NCI-H748 (cell line): ENCODE results near the gene FOXD4L1.
"Not testable (repeated sequence)": the region's sequence is repeated elsewhere in the genome, so short reads cannot be mapped to it uniquely, and the experiment has no call there.

Source experiments
- DNase-seq: peaks from one replicate; lab custom pipeline; 2025; ENCODE audit not compliant: unreplicated experiment; lab: John Stamatoyannopoulos, UW

The FOXD4L1 gene

GRCh38 chr2:113498365-113498764 lies at the start of gene FOXD4L1:
FOXD4L1 (plus strand) TSS chr2:113498665; CDS start chr2:113499257, 592 bp downstream.
- DNase-seq: not testable (repeated sequence)

- not testable (repeated sequence) for DNase-seq
These were observed 32.7 kb upstream of the FOXD4L1 start for GRCh38 chr2:113465770-113466169.

GRCh38 chr2:113476688-113477368 lies 21.6 kb upstream of the FOXD4L1 start:
- not testable (repeated sequence) for DNase-seq

DNA sequence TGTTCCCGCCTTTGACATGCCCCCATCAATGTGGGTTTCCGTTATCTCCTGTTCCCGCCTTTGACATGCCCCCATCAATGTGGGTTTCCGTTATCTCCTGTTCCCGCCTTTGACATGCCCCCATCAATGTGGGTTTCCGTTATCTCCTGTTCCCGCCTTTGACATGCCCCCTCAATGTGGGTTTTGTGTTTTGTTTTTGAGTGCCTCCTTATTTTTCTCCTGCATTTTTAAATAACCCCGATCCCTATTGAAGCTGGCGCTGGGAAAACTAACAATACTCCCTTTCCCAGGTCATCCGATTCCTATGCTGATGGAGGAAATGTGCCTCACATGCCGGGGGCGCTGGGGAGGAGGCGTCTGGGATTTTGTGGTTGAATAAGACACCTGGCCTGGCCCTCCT lies 1.9 kb upstream of the FOXD4L1 start:
- not testable (repeated sequence) for DNase-seq

DNA sequence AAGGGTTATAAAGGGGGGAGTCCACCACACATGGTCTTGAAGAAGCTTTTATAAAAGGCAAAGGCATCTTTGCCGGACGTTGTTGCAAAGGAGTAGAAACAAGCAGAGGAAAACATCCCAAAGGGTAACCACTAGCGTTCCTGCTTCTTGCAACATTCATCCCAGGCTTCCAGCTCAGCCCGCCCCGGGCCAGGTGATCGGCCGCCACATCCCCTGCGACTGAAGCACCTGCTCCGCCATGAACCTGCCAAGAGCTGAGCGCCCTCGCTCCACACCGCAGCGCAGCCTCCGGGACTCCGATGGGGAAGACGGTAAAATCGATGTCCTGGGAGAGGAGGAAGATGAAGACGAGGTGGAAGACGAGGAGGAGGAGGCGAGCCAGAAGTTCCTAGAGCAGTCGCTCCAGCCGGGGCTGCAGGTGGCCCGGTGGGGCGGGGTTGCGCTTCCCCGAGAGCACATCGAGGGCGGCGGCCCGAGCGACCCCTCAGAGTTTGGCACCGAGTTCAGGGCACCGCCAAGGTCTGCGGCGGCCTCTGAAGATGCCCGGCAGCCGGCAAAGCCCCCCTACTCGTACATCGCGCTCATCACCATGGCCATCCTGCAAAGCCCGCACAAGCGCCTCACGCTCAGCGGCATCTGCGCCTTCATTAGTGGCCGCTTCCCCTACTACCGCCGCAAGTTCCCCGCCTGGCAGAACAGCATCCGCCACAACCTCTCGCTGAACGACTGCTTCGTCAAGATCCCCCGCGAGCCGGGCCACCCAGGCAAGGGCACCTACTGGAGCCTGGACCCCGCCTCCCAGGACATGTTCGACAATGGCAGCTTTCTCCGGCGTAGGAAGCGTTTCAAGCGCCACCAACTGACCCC lies 787 bp downstream of the FOXD4L1 start:
- DNase-seq: not testable (repeated sequence)

GRCh38 chr2:113499886-113500722 lies 1.6 kb downstream of the FOXD4L1 start:
- DNase-seq: not testable (repeated sequence)

DNA sequence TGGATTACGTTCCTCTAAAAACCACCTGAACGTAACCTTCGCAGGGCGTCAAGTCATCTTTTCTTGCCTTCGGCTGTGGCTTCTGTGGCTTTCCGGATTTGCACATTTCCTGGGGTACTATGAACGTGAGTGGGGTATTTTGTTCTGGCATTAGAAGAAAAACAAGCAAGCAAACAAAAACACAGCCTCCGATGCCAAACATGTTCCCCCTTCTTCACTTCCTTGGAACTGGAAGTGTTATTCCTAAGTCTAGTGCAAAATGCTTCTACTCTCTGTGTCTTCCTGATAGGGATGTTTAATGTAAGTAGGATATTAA lies 2.2 kb downstream of the FOXD4L1 start:
- not testable (repeated sequence) for DNase-seq

- DNase-seq: not testable (repeated sequence)
These were observed 4.0 kb downstream of the FOXD4L1 start for GRCh38 chr2:113502216-113503093.

- DNase-seq: not testable (repeated sequence)
These were observed 4.9 kb downstream of the FOXD4L1 start for GRCh38 chr2:113503094-113504042.

DNA sequence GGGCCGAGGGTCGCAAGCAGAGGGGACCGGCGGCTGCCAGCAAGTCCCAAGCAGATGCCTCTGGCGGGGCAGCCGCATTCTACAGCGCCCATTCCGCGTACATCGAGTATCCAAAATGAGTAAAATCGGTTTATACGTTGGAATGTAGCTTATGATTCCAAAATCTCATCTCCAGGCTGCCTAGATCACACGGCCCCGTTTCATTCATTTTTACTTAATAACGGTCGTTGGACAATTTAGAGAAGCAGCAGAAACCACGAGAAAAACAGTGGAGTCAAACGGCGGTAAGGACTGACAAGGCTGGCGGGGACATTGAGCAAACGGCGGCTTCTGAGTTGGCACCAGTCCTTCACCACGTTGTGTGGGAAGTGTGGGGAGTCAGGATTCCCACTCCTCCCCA lies 5.6 kb downstream of the FOXD4L1 start:
- not testable (repeated sequence) for DNase-seq

DNA sequence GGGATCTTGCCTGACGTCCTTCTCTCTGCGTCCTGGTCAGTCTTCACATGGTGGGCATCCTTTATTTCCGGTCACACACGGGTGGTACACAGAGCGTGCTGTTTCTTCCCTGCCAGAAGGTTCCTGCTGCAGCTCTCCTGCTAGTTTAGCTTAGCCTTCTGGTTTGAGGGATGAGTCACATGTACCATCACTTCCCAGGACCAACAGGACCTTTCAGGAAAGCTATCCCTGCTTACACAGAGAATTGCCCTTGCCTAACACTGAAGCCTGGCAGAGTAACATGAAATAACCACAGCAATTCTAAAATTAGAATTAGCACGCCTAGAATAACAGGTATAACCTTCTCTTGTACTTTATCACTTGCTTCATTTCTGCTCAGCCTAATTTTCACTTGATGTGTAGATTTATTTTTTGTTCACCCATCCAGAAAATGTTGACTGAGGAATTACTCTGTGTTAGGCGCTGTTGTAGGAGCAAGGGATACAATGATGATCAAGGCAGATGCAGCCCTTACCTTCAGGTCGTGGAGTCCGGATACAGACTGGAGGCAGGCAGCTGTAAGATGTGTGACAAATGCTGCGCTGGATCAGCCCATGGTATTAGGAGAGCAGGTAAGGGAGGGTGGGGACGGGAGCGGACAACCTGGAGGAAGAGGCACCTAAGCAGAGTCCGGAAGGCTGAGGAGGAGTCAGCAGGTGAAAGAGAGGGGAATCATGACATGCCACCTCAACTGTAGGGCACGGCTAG lies 9.1 kb downstream of the FOXD4L1 start:
- not testable (repeated sequence) for DNase-seq

- DNase-seq: not testable (repeated sequence)
These were observed 9.7 kb downstream of the FOXD4L1 start for GRCh38 chr2:113508187-113508586.

- not testable (repeated sequence) for DNase-seq
These were observed 12.4 kb downstream of the FOXD4L1 start for GRCh38 chr2:113510913-113511312.

- not testable (repeated sequence) for DNase-seq
These were observed 13.4 kb downstream of the FOXD4L1 start for GRCh38 chr2:113511859-113512258.

DNA sequence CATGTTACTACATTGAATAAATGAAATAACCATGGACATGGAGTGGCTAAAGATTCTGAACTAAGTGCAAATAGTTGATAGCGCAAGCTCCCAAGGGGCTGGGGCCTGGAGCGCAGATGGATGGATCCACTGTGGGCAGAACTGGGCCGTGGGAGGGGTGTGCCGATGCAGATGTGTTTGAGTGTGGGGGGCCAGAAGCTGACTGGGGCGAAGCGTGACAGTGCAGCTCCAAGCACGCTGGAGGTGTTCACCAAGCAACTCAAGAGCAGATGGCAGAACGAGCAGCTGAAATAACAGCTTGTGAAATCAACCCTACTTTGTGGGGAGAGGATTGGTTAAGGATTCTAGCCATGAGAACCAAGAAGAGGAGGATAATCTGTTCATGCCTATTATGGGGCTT lies 17.0 kb downstream of the FOXD4L1 start:
- DNase-seq: not testable (repeated sequence)

GRCh38 chr2:113515995-113516394 lies 17.5 kb downstream of the FOXD4L1 start:
- DNase-seq: not testable (repeated sequence)

GRCh38 chr2:113517025-113517424 lies 18.6 kb downstream of the FOXD4L1 start:
- not testable (repeated sequence) for DNase-seq

- not testable (repeated sequence) for DNase-seq
These were observed 22.4 kb downstream of the FOXD4L1 start for GRCh38 chr2:113520837-113521236.
